Posterior vena cava (tissue), 2 donors: Measurements from ENCODE around the gene ARL2. TPM values are rescaled to one million over a fixed set of nuclear protein-coding genes. Genes with fewer than 3 reads are reported as not detected.
"Not testable (repeated sequence)": the region's sequence is repeated elsewhere in the genome, so short reads cannot be mapped to it uniquely, and the experiment has no call there.

Experiments used
- DNase-seq: peaks from one replicate; pipeline ENCODE4 v3.0.0-alpha.2; 2020; ENCODE audit warnings: low spot score
- intact Hi-C, 2 donors: fragments of 100-400 bp; cut with DNase I; formaldehyde crosslinking; loops; one replicate each; pipeline versions ENCODE4 v1.14.1 to v1.14.2; 2022 to 2023
- long read RNA-seq, 2 donors: library from polyadenylated mRNA; unstranded; transcript quantifications; one replicate each; pipeline ENCODE4 v2.0.0, GENCODE V29; 2020 to 2021
- total RNA-seq, 2 donors: library from RNA; stranded (reverse); fragmentation: NEBNext Ultra II Directional; extraction: Animal tissue kit (Norgen Biotek cat#: 25700); gene quantifications; one replicate each; pipeline ENCODE4 v1.2.1, GENCODE V29; 2021
- donor health status: DM: yes; HTN: yes; CAD: no.
- donor health status: DM: yes; HTN: yes; CAD: no.

ARL2 gene
- total RNA-seq, result 10 to 100 TPM; 81.9 to 88.2 TPM
- long read RNA-seq, donor 1, transcript ARL2-201 (5 exons, 979 nt), result major isoform, 39 of 44 reads
- long read RNA-seq, donor 1, partial matches to known transcripts, result 1 of 44 reads
- long read RNA-seq, donor 1, other reads (novel, unspliced or antisense), result 0 of 44 reads
- long read RNA-seq, donor 2, transcript ARL2-201 (5 exons, 979 nt), result major isoform, 132 of 143 reads
- long read RNA-seq, donor 2, partial matches to known transcripts, result 2 of 143 reads
- long read RNA-seq, donor 2, other reads (novel, unspliced or antisense), result 0 of 143 reads

- DNase-seq, result peak; percentile 97
- intact Hi-C loops, result no loop called here
Observed at GRCh38 chr11:65013888-65014725, at the start of gene ARL2. Gene ARL2 (plus strand): TSS chr11:65014160. CDS start chr11:65014208, 48 bp downstream.

- intact Hi-C loops, result no loop called here
- no peak for DNase-seq
Observed at GRCh38 chr11:64967375-64967774, 46.6 kb upstream of the ARL2 start.

GRCh38 chr11:64969209-64969608 is 44.8 kb upstream of the ARL2 start:
- intact Hi-C loops, result no loop called here
- DNase-seq, result no peak

GRCh38 chr11:64970731-64971151 is 43.2 kb upstream of the ARL2 start:
- intact Hi-C loops, result no loop called here
- DNase-seq, result no peak

GRCh38 chr11:64971421-64972233 is 42.3 kb upstream of the ARL2 start, which contains the start of gene MAJIN:
Gene MAJIN (minus strand): TSS chr11:64972108. CDS start chr11:64959405, 12,703 bp downstream.
- intact Hi-C loops, result no loop called here
- peak; percentile 95 for DNase-seq

GRCh38 chr11:64974124-64974523 is 39.8 kb upstream of the ARL2 start:
- intact Hi-C loops, result no loop called here
- DNase-seq, result peak; percentile 11

- DNase-seq, result peak; percentile 70
- intact Hi-C loops, result no loop called here
Observed at GRCh38 chr11:64976651-64977050, 37.3 kb upstream of the ARL2 start.

GRCh38 chr11:64983339-64983738 is 30.6 kb upstream of the ARL2 start:
- DNase-seq, intact Hi-C loops: not testable (repeated sequence)

- intact Hi-C loops, result loop anchor here in 1 of 2 donors (5.0 kb wide), 1 partner anchor 56 kb away; no protein-coding TSS in a partner anchor
- DNase-seq, result no peak
Observed at GRCh38 chr11:64987998-64988854, 25.7 kb upstream of the ARL2 start.

GRCh38 chr11:64989416-64989815 is 24.5 kb upstream of the ARL2 start:
- no peak for DNase-seq
- intact Hi-C loops, result loop anchor here in 1 of 2 donors (5.0 kb wide), 1 partner anchor 57 kb away; no protein-coding TSS in a partner anchor

- peak; percentile 86 for DNase-seq
- intact Hi-C loops, result no loop called here
Observed at GRCh38 chr11:64990222-64990923, 23.6 kb upstream of the ARL2 start.

- intact Hi-C loops, result no loop called here
- no peak for DNase-seq
Observed at GRCh38 chr11:64994318-64994717, 19.6 kb upstream of the ARL2 start.

GRCh38 chr11:64996327-64996709 is 17.6 kb upstream of the ARL2 start:
- intact Hi-C loops, result no loop called here
- no peak for DNase-seq

GRCh38 chr11:64996710-64997380 is 17.1 kb upstream of the ARL2 start, which contains the start of gene BATF2:
Gene BATF2 (minus strand): TSS chr11:64996971. CDS start chr11:64996914, 57 bp downstream.
- DNase-seq, result peak; percentile 90
- intact Hi-C loops, result no loop called here

- intact Hi-C loops, result no loop called here
- no peak for DNase-seq
Observed at GRCh38 chr11:64998141-64998540, 15.8 kb upstream of the ARL2 start.

GRCh38 chr11:64998690-64999431 is 15.1 kb upstream of the ARL2 start:
- intact Hi-C loops, result no loop called here
- no peak for DNase-seq

GRCh38 chr11:64999478-64999877 is 14.5 kb upstream of the ARL2 start:
- intact Hi-C loops, result no loop called here
- no peak for DNase-seq
